Rectal smooth muscle tissue (tissue), 1 donor: Measurements from ENCODE around the gene GRPR.

ENCODE experiments used
- H3K27ac ChIP-seq: one replicate; pipeline ENCODE4 v1.7.0; 2013; ENCODE audit warnings: low read depth, low read length, inconsistent platforms
- H3K27me3 ChIP-seq: one replicate; pipeline ENCODE4 v1.7.0; 2013; ENCODE audit warnings: low read length; ENCODE audit not compliant: control insufficient read depth, insufficient read depth
- H3K36me3 ChIP-seq: one replicate; pipeline ENCODE4 v1.7.0; 2013; ENCODE audit warnings: low read length; ENCODE audit not compliant: control insufficient read depth, insufficient read depth
- H3K4me1 ChIP-seq: one replicate; pipeline ENCODE4 v1.7.0; 2013; ENCODE audit warnings: low read length; ENCODE audit not compliant: control insufficient read depth, insufficient read depth
- H3K4me3 ChIP-seq: one replicate; pipeline ENCODE4 v1.7.0; 2013; ENCODE audit warnings: low read length
- H3K9ac ChIP-seq: one replicate; pipeline ENCODE4 v1.7.0; 2013; ENCODE audit warnings: low read length

Gene GRPR

GRCh38 chrX:16191605-16192004, 68.2 kb downstream of the GRPR start:
- Histone ChIP-seq H3K27me3 (peaks cover 3% of the 10 kb centered on the region), H3K27ac (no peak overlapping the region)

GRCh38 chrX:16196829-16197228, 73.5 kb downstream of the GRPR start:
- Histone ChIP-seq H3K36me3 (no peaks in the 10 kb centered on the region), H3K27ac (no peak overlapping the region), H3K9ac (no peak overlapping the region), H3K4me3 (no peak overlapping the region), H3K27me3 (no peaks in the 10 kb centered on the region), H3K4me1 (no peaks in the 10 kb centered on the region)

More at GRCh38 chrX:16191605-16192004, 68.2 kb downstream of the GRPR start:
- Histone ChIP-seq H3K4me1 (no peaks in the 10 kb centered on the region), H3K4me3 (no peak overlapping the region), H3K9ac (no peak overlapping the region), H3K36me3 (no peaks in the 10 kb centered on the region)

GRCh38 chrX:16199343-16199742, 76.0 kb downstream of the GRPR start:
- no peaks in the 10 kb centered on the region for H3K4me1 ChIP-seq
- H3K27me3 ChIP-seq, result no peaks in the 10 kb centered on the region
- no peaks in the 10 kb centered on the region for H3K36me3 ChIP-seq
- H3K27ac ChIP-seq, result no peak overlapping the region
- no peak overlapping the region for H3K4me3 ChIP-seq
- no peak overlapping the region for H3K9ac ChIP-seq

GRCh38 chrX:16202943-16203342, 79.6 kb downstream of the GRPR start:
- Histone ChIP-seq H3K4me1 (no peaks in the 10 kb centered on the region), H3K27me3 (no peaks in the 10 kb centered on the region), H3K36me3 (no peaks in the 10 kb centered on the region), H3K4me3 (no peak overlapping the region), H3K27ac (no peak overlapping the region), H3K9ac (no peak overlapping the region)
